ENCODE results near the gene WWC2.

- no peak for TF ChIP-seq GATA1 (IDR thresholded peaks at IDR 0.05; ENCODE audit: low read depth, low read length)
- TF ChIP-seq POLR2A (IDR thresholded peaks at IDR 0.05; ENCODE audit: low read length), result no peak
These were observed 258.0 kb downstream of the WWC2 start for GRCh38 chr4:183356931-183357675.

Data from erythroblast (primary cell).